ENCODE results near the gene ZCCHC7.
A peak's percentile ranks its signal among the peaks of the same experiment; 100 is the strongest.
"Not testable (repeated sequence)": the region's sequence is repeated elsewhere in the genome, so short reads cannot be mapped to it uniquely, and the experiment has no call there.

The ZCCHC7 gene

DNA sequence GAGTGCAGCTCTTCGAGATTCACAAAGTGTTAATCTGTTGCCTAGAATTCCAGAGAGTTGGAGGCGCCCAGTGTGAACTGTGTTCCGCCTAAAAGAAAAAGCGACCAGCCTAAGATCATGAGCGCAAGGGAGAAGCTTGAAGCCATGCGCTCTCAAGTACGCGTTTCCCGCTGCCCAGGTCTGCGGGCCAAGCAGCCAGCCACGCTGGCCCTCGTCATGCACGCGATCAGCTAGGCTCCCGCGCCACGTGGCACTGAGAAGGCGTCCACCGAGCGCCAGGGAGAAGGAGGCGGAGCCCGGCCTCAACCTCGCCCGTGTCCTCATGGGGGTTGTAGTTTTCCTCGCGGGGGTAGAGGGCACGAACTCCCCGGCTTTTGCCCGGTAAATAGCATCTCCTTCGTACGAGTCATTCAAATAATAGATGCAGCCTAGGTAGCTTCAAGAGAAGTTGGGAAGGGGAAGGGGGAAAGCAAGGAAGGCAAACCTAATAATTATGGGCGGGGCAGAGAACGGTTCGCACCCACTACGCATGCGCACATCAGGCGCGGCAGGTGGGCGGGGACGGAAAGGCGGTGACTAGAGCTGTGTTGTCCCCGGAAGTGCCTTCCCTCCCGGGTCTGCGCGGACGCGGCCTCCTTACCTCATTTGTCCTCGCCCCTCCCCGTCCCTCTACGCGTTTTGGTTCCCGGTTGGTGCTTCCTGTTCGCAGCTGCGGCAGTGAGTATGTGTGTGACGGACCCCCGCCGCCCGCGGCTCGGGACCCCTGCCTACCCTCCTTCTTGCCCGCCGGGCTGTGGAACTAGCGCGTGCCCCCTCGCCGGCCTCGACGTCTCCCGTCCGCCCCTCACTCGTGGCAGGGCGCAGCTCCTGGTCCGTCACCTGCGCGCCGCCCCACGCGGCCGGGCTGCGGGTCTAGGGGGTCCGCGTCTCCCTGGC lies at the start of gene ZCCHC7:
Gene ZCCHC7, plus strand, starts transcription at position 668 of the 936 bp plus-strand sequence.
- DNase-seq (ENCODE audit: low read depth, low spot score): peak; percentile 98

DNA sequence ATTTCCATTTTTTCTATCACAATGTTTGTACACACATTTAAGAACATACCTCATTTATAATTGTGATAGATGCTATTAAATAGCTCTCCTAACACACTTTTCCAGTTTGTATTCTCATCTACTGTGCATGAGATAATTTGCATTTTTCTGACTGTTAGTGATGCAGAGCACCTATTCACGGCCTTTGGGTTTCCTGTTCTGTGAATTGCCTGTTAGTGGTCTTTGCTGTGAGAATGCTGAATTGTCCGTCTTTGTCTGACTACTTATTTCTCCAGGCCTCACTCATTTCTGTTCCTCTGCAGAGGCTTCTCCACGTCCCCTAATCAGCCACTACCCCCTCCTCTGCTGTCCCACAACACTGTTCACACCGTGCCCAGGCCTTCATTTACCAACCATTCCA lies 45.6 kb upstream of the ZCCHC7 start:
- not testable (repeated sequence) for DNase-seq (ENCODE audit: low read depth, low spot score)

DNA sequence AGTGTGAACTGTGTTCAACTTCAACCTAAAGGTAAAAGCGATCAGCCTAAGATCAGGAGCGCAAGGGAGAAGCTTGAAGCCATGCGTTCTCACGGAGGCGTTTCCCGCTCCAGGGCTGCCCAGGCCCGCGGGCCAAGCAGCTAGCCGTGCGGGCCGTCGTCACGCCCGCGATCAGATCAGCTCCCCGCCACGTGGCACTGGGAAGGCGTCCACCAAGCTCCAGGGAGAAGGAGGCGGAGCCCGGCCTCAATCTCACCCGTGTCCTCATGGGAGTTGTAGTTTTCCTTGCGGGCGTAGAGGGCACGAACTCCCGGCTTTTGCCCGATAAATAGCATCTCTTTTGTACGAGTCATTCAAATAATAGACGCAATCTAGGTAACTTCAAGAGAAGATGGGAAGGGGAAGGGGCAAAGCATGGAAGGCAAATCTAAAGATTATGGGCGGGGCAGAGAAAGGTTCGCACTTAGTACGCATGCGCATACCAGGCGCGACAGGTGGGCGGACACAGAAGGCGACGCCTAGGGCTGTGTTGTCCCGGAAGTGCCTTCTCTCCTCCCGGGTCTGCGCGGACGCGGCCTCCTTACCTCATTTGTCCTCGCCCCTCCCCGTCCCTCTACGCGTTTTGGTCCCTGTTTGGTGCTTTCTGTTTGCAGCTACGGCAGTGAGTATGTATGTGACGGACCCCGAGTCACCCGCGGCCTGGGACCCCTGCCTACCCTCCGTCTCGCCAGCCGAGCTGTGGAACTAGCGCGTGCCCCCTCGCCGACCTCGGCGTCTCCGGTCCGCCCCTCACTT lies 40.8 kb upstream of the ZCCHC7 start:
- DNase-seq (ENCODE audit: low read depth, low spot score): peak; percentile 88

DNA sequence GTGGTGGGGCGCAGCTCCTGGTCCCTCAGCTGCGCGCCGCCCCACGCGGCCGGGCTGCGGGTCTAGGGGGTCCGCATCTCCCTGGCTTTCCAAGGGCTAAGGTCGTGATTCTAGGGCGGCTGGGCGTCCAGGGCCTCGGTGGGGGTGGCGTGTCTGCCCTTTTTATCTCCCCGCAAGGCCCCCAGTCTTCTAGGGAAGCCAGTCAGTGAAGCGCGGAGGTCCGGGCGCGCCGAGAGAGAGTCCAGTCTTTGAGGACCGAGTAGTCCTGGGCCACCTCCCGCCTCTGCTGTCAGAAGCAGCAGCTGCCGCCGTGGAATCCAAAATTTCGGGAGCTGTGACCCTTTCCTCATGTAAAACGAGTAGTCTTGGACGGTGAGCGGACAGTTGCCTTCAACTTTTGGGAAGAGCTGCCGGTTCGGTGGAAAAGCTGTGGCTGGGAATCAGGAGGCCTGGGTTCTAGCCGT lies 40.2 kb upstream of the ZCCHC7 start:
- not testable (repeated sequence) for DNase-seq (ENCODE audit: low read depth, low spot score)

DNA sequence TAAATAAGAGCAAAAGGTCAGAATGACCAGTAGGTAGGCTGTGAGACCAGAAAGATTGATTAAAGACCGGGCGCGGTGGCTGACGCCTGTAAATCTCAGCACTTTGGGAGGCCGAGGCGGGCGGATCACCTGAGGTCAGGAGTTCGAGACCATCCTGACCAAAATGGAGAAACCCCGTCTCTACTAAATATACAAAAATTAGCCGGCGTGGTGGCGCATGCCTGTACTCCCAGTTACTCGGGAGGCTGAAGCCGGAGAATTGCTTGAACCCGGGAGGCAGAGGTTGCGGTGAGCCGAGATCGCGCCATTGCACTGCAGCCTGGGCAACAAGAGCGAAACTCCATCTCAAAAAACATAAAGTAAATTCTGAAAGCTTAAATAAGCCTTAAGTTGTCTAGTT lies 38.9 kb upstream of the ZCCHC7 start:
- DNase-seq (ENCODE audit: low read depth, low spot score): not testable (repeated sequence)

DNA sequence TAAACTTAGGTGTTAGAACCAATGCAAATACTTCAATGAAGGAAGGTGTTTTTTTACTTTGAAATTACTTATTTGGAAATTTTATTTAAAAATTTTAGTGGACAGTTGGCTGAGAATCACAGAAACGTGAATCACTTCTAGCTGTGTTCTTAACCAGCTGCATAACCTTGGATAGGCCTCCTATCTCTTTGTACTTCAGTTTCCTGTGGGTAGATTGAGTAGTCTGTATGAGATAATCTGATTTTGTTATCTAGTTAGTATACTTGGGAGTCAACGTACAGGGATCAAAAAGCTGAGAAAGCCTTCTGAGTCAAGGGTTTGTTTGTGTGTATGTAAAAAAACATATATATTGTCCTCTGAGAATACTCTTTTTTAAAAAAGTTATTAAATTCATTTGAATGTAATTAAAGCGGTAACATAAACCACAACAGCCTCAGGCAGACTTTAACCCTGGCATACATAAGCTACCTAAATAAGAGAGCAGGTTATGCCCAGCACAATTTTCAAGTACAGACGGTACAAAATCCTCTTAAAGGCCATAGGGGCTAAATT lies 38.1 kb upstream of the ZCCHC7 start:
- DNase-seq (ENCODE audit: low read depth, low spot score): no peak

DNA sequence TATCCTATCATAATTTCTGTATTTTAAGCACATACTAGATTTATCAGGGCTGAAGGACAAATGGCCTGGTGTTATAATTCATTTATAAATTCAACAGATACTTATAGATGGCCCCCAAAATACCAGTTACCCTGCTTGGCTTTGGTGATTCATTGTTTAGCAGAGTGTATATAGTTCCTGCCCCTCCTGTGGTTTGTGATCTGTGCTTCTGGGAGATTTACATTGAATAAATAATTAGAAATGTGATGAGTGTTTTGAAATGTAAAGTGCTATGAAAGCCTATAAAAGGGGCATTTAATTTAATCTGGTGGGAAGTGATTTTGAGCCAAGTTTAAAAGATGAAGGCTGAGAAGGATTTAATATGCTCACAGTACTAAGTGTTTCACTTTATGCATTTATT lies 36.7 kb upstream of the ZCCHC7 start:
- no peak for DNase-seq (ENCODE audit: low read depth, low spot score)

DNA sequence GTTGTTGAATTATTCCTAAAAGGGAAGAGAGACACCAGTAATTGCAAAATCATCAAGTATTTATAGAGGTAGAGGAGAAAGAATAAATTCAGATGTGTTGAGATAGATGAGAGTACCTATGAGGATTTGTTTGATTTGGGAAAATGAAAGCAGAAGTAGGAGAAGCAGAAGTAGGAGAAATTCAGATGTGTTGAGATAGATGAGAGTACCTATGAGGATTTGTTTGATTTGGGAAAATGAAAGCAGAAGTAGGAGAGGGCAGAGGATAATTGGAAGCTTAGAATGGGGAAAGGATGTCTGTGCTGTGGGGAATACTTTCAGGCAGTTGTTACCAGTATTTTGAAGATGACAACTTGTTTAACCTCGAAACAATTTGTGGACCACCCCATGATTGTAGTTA lies 35.1 kb upstream of the ZCCHC7 start:
- DNase-seq (ENCODE audit: low read depth, low spot score): no peak

DNA sequence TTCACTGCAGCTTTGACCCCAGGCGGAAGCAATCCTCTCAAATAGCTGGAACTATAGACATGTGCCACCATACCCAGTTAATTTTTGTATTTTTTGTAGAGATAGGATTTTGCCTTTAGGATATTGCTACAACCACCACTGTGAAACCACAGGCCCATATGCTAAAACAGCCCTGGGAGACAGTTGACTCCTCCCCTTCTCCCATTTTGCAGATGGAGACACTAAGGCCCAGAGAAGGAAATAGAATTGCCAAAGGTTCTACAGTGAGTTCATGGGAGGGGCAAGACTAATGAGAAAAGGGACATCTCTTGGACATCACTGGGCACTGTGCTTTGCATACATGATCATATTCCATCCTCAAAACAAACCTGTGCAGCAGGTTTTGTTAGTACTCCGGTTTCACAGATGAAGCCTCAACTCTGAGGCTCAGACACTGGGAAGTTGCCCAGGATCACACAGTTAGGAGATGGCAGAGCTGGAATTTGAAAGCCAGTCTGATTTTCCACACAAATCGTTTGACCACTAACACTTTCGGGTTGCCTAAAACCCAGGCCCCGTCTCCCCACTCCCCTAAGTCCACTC lies 27.6 kb upstream of the ZCCHC7 start:
- not testable (repeated sequence) for DNase-seq (ENCODE audit: low read depth, low spot score)

DNA sequence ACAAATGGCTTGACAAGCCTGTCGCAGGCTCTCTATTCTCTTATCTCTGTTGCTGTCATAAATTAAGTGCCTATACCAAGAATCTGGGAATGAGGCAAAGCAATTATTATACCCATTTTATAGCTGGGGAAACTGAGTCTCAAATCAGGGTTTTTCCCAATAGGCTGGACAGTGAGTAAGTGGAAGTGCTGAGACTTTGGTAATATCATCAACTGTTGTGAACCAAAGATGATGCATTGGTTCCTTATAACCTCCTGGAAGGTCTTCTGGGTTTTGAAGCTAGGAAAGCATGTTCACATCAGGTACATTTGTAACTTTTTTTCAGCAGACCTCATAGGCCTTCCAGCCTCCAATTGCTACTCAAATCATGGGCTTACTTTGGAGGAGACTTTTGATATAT lies 25.6 kb upstream of the ZCCHC7 start:
- DNase-seq (ENCODE audit: low read depth, low spot score): no peak

DNA sequence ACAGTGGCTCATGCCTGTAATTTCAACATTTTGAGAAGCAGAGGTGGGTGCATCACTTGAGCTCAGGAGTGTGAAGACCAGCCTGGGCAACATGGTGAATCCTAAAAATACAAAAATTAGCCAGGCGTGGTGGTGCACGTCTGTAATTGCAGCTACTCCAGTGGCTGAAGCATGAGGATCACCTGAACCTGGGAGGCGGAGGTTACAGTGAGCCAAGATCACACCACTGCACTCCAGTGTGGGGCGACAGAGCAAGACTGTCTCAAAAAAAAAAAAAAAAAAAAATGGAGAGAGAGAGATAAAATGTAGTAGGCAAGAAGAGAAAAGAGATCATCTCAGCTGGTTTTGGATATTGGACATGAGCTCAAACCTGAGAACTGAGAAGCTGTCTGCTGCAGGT lies 23.7 kb upstream of the ZCCHC7 start:
- no peak for DNase-seq (ENCODE audit: low read depth, low spot score)

DNA sequence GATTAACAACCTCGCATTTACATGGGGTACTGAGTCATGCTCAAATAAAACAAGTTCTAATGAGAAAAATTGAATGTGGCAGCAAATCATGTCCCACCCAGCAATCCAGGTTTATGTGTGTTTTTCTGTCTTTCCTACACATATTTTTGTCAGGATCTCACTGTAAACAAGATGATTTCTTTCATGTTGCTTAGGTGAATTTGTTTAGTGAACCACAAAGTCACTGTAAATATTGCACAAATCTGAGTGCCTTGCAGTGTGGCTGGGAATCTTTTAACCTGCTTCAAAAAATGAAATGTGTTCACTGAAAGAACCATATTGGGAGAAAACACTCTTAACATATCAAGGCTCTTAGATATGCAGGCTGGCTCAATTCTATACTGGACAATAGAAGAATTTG lies 23.1 kb upstream of the ZCCHC7 start:
- no peak for DNase-seq (ENCODE audit: low read depth, low spot score)

DNA sequence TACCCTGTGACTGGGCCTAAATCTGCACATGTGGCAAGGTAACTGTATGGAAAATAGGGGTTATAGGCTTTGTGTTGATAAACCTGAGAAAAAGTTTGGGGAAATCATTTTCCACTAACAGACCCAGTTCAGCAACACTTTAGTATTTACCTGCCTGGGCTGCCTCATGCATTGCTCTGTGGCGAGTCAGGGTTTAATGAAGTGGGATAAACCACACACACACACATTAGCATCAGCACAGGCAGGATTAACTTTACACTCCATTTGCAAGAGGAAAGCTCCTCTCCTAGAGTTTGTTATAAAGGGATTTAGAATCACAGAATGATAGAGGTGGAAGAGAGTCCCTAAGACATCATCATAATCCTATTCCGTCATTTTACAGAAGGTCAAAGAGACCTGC lies 20.0 kb upstream of the ZCCHC7 start:
- no peak for DNase-seq (ENCODE audit: low read depth, low spot score)

DNA sequence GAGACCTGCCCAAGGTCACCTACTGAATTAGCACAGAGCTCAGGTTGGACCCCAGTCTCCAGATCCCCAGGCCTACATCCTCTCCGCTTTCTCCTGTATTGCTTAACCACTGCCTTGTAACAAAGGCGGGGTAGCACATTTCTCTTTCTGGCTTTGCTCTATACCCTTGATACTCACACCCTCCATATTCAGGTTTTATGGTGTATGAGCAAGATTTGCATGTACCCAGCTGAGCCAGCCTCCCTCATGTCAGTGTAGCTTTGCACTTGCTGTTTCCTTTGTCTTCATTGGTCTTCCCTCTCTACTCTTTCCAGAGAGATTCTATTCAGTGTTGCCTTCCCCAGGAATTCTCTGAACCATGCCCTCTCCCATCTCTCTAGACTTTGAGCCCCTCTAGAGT lies 19.6 kb upstream of the ZCCHC7 start:
- no peak for DNase-seq (ENCODE audit: low read depth, low spot score)

DNA sequence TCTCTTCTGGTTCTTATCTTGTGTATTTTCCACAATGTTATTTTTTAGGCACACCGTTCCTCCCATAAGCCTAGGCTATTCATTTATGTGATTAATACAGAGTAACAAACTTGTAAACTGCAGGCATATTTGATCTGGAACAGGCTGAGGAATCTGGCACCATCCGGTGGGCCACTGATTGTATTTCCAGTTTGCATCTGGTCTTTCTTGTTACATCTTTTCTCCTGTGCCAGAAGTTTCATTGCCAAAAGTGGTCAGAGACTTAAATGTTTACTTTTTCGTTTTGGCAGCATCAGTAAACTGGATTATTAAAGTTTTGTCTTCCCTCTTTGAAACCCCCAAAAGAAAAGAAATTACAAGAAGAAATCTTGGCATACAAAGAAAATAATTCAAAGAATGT lies 17.9 kb upstream of the ZCCHC7 start:
- no peak for DNase-seq (ENCODE audit: low read depth, low spot score)

DNA sequence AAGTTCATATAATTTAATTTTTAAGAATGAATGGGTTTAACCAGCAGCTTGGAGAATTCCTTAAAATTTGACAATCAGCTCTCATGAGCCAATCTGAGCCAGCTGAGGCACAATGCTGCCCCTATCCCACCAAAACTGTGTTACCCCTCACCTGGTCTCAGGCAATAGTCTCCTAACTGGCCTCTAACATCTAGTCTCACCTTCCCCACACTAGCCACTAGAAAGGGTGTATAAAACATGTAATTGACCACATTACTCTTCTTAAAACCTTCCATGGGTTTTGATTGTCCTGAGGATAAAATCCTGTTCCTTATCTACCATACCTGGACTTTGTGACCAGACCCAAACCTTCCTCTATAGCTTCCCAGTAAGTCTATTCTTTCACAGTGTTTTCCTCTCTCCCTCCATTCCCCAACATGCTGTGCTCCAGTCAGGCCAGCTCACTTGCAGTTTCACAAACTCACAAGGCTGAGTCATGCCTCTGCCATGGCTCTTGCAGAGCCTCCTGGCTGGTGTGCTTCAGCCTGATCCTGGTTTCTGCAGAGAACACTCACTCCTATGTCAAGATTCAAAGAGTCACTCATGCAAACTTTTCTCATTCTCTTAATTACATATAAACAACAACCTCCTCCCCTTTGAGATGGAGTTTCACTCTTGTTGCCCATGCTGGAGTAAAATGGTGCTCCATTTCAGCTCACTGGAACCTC lies 16.0 kb upstream of the ZCCHC7 start:
- no peak for DNase-seq (ENCODE audit: low read depth, low spot score)

DNA sequence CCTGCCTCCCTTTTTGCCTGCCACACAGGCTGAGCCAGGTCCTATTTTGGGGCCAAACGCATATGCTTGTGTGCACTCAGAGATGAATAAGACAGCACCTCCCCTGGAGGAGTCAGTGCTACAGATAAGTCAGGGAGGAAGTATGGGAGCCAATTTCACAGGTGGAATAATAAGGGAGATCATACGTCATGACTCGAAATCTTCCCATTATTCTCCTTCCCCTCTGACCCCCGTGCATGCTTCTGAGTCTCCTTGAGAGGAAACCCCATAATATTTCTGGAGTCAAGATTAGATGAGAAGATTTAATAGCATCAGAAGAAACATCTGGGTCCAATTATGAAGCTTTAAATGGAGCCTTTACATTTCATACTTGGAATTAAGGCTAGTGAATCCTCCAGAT lies 15.1 kb upstream of the ZCCHC7 start:
- DNase-seq (ENCODE audit: low read depth, low spot score): no peak

DNA sequence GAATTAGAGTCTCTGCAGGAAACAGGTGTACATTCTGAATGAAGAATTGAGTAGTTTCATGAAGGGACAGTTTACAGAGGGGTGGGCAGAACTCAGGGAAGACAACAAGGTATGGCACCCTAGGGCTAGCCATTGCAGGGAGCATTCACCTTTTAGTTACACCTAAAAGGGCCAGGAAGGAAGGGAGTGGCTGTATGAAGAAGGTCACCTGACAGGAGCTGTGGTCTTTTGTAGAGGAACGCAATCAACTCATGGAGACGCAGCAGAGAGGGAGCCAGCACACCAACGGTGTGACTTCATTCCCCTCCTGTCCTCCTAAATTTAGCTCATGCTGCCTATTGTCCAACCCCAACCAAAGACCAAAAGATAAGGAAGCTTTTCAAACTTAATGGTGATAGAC lies 12.7 kb upstream of the ZCCHC7 start:
- no peak for DNase-seq (ENCODE audit: low read depth, low spot score)

DNA sequence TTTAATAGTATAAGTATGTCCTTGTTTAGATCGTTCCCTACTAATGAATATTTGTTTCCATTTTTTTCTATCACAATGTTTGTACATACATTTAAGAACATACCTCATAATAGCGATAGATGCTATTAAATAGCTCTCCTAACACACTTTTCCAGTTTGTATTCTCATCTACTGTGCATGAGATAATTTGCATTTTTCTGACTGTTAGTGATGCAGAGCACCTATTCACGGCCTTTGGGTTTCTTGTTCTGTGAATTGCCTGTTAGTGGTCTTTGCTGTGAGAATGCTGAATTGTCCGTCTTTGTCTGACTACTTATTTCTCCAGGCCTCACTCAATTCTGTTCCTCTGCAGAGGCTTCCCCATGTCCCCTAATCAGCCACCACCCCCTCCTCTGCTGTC lies 5.9 kb upstream of the ZCCHC7 start:
- not testable (repeated sequence) for DNase-seq (ENCODE audit: low read depth, low spot score)

DNA sequence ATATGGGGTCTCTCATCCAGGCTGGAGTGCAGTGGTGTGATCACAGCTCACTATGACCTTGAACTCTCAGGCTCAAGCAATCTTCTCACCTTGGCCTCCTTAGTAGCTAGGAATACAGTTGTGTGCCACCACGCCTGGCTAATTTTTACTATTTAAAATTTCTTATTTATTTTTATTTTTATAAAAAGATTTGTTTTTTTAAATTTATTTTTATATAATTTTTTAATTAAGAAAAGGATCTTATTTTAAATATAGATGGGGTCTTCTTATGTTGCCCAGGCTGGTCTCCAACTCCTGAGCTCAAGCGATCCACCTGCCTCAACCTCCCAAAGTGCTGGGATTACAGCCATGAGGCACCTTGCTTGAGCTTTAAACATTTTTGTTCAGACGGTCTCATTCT lies 2.4 kb upstream of the ZCCHC7 start:
- no peak for DNase-seq (ENCODE audit: low read depth, low spot score)

DNA sequence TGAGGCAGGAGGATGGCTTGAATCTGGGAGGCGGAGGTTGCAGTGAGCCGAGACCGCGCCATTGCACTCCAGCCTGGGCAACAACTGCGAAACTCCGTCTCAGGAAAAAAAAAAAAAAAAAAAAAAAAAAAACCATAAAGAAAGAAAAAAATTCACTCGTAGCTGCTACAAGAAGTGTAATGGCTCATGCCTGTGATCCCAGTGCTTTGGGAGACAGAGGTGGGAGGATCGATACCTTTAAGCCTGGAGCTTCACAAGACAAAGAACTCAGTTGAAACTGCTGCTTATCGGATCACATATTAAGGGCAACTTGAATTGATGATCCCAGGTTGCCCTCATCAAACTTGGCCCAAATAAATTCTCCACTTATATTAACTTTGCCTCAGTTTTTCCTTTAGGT lies 1.0 kb upstream of the ZCCHC7 start:
- no peak for DNase-seq (ENCODE audit: low read depth, low spot score)

Data from activated CD4-positive, CD25-positive, alpha-beta regulatory T cell treated with anti-CD3 and anti-CD28 coated beads, Interleukin-2, amount 50 U/mL, for 16 hours (primary cell).